Natural killer cell treated with Interleukin-12 subunit alpha and Interleukin-12 subunit beta and Interleukin-15 and Interleukin-18, amount 100 ng/mL, for 72 hours (primary cell): ENCODE measurements around the gene DLG2. TPM values are rescaled to one million over a fixed set of nuclear protein-coding genes. Genes with fewer than 3 reads are reported as not detected.

Source experiments
- ATAC-seq, 2 donors: fragments of 150-1000 bp; cut with Tn5 transposase in 1 of 2; sonication (Bioruptor Pico), chemical (Tn5 transposase) in 1 of 2; 2 replicates each; pipeline ENCODE4 v1.10.0; 2021
- DNase-seq: peaks from one replicate; pipeline ENCODE4 v3.0.0; 2022; ENCODE audit warnings: low spot score
- H3K27ac Mint-ChIP-seq, 2 donors: 1 replicate in 1 of 2; 2 replicates in 1 of 2; pipeline ENCODE4 v1.8.0; 2022; ENCODE audit warnings: mixed read lengths in 2 of 2, mild to moderate bottlenecking in 1 of 2, moderate library complexity in 1 of 2
- H3K27me3 Mint-ChIP-seq, 2 donors: 1 replicate in 1 of 2; 2 replicates in 1 of 2; pipeline ENCODE4 v1.8.0; 2022; ENCODE audit warnings: mixed read lengths in 2 of 2
- H3K36me3 Mint-ChIP-seq: one replicate; pipeline ENCODE4 v1.8.0; 2022; ENCODE audit warnings: mixed read lengths
- H3K4me1 Mint-ChIP-seq, 2 donors: 1 replicate in 1 of 2; 2 replicates in 1 of 2; pipeline ENCODE4 v1.8.0; 2022; ENCODE audit warnings: low read depth in 2 of 2, mixed read lengths in 2 of 2, mild to moderate bottlenecking in 1 of 2
- H3K4me3 Mint-ChIP-seq: one replicate; pipeline ENCODE4 v1.8.0; 2022; ENCODE audit warnings: mixed read lengths
- H3K9me3 Mint-ChIP-seq: 2 replicates; pipeline ENCODE4 v1.8.0; 2022; ENCODE audit warnings: mixed read lengths
- total RNA-seq, 2 donors: library from RNA; stranded (reverse); gene quantifications; one replicate each; pipeline ENCODE4 v1.2.3, GENCODE V29; 2022

DLG2 gene
- total RNA-seq, 2 donors from 2014 or later: 1.1 to 1.7 TPM

GRCh38 chr11:84685976-84686375 lies 941.2 kb downstream of the DLG2 start:
- DNase-seq (no peak), ATAC-seq (no peak)
- Mint-ChIP-seq H3K9me3 (peaks cover 12% of the 10 kb centered on the region), H3K27me3 (no peaks in the 10 kb centered on the region), H3K4me3 (no peak overlapping the region), H3K27ac (no peak overlapping the region), H3K36me3 (no peaks in the 10 kb centered on the region), H3K4me1 (no peaks in the 10 kb centered on the region)

GRCh38 chr11:84685149-84685548 lies 942.0 kb downstream of the DLG2 start:
- no peak for DNase-seq
- no peak overlapping the region for H3K4me3 Mint-ChIP-seq
- no peak for ATAC-seq
- H3K27me3 Mint-ChIP-seq: no peaks in the 10 kb centered on the region
- H3K27ac Mint-ChIP-seq: no peak overlapping the region
- H3K9me3 Mint-ChIP-seq: peaks cover 12% of the 10 kb centered on the region
- H3K4me1 Mint-ChIP-seq: no peaks in the 10 kb centered on the region
- H3K36me3 Mint-ChIP-seq: no peaks in the 10 kb centered on the region

GRCh38 chr11:84681456-84681855 lies 945.7 kb downstream of the DLG2 start:
- no peak for DNase-seq
- H3K4me1 Mint-ChIP-seq: no peaks in the 10 kb centered on the region

GRCh38 chr11:84675396-84676025 lies 951.6 kb downstream of the DLG2 start:
- Mint-ChIP-seq H3K27me3 (no peaks in the 10 kb centered on the region), H3K4me3 (no peak overlapping the region), H3K9me3 (peaks cover 23% of the 10 kb centered on the region), H3K4me1 (no peaks in the 10 kb centered on the region), H3K27ac (no peak overlapping the region), H3K36me3 (peaks cover 5% of the 10 kb centered on the region)
- ATAC-seq: no peak
- no peak for DNase-seq

More at GRCh38 chr11:84681456-84681855, 945.7 kb downstream of the DLG2 start:
- Mint-ChIP-seq H3K27ac (no peak overlapping the region), H3K9me3 (peaks cover 19% of the 10 kb centered on the region), H3K4me3 (no peak overlapping the region), H3K36me3 (no peaks in the 10 kb centered on the region), H3K27me3 (no peaks in the 10 kb centered on the region)
- no peak for ATAC-seq

- Mint-ChIP-seq H3K4me1 (no peaks in the 10 kb centered on the region), H3K36me3 (peaks cover 5% of the 10 kb centered on the region), H3K4me3 (no peak overlapping the region), H3K27ac (no peak overlapping the region), H3K27me3 (no peaks in the 10 kb centered on the region), H3K9me3 (peaks cover 24% of the 10 kb centered on the region)
- no peak for ATAC-seq
- DNase-seq: no peak
These were observed 953.4 kb downstream of the DLG2 start for GRCh38 chr11:84673753-84674152.

- H3K27me3 Mint-ChIP-seq: no peaks in the 10 kb centered on the region
- DNase-seq: no peak
These were observed 955.7 kb downstream of the DLG2 start for GRCh38 chr11:84671325-84671999.

GRCh38 chr11:84663731-84664130 lies 963.4 kb downstream of the DLG2 start:
- H3K27ac Mint-ChIP-seq: no peak overlapping the region
- no peaks in the 10 kb centered on the region for H3K36me3 Mint-ChIP-seq
- DNase-seq: no peak
- H3K4me3 Mint-ChIP-seq: no peak overlapping the region
- H3K9me3 Mint-ChIP-seq: peaks cover 4% of the 10 kb centered on the region
- no peaks in the 10 kb centered on the region for H3K4me1 Mint-ChIP-seq
- no peaks in the 10 kb centered on the region for H3K27me3 Mint-ChIP-seq
- no peak for ATAC-seq

More at GRCh38 chr11:84671325-84671999, 955.7 kb downstream of the DLG2 start:
- H3K27ac Mint-ChIP-seq: no peak overlapping the region
- no peak overlapping the region for H3K4me3 Mint-ChIP-seq
- H3K36me3 Mint-ChIP-seq: peaks cover 5% of the 10 kb centered on the region
- no peak for ATAC-seq
- H3K4me1 Mint-ChIP-seq: no peaks in the 10 kb centered on the region
- H3K9me3 Mint-ChIP-seq: peaks cover 15% of the 10 kb centered on the region

- H3K27ac Mint-ChIP-seq: no peak overlapping the region
- no peak overlapping the region for H3K4me3 Mint-ChIP-seq
- ATAC-seq (no peak), DNase-seq (no peak)
- H3K4me1 Mint-ChIP-seq: no peaks in the 10 kb centered on the region
- H3K27me3 Mint-ChIP-seq: no peaks in the 10 kb centered on the region
- no peaks in the 10 kb centered on the region for H3K36me3 Mint-ChIP-seq
- peaks cover 12% of the 10 kb centered on the region for H3K9me3 Mint-ChIP-seq
These were observed 966.7 kb downstream of the DLG2 start for GRCh38 chr11:84660257-84660977.

GRCh38 chr11:84655712-84656111 lies 971.4 kb downstream of the DLG2 start:
- no peak for DNase-seq
- H3K27ac Mint-ChIP-seq: no peak overlapping the region
- no peaks in the 10 kb centered on the region for H3K4me1 Mint-ChIP-seq
- no peak overlapping the region for H3K4me3 Mint-ChIP-seq
- no peaks in the 10 kb centered on the region for H3K27me3 Mint-ChIP-seq
- ATAC-seq: no peak
- H3K9me3 Mint-ChIP-seq: peaks cover 25% of the 10 kb centered on the region
- peaks cover 4% of the 10 kb centered on the region for H3K36me3 Mint-ChIP-seq

- ATAC-seq (no peak), DNase-seq (no peak)
- peaks cover 4% of the 10 kb centered on the region for H3K36me3 Mint-ChIP-seq
- H3K4me3 Mint-ChIP-seq: no peak overlapping the region
- peaks cover 16% of the 10 kb centered on the region for H3K9me3 Mint-ChIP-seq
- H3K4me1 Mint-ChIP-seq: no peaks in the 10 kb centered on the region
- H3K27me3 Mint-ChIP-seq: no peaks in the 10 kb centered on the region
- H3K27ac Mint-ChIP-seq: no peak overlapping the region
These were observed 978.7 kb downstream of the DLG2 start for GRCh38 chr11:84648471-84648870.

GRCh38 chr11:84645988-84646694 lies 981.0 kb downstream of the DLG2 start:
- Mint-ChIP-seq H3K27ac (no peak overlapping the region), H3K9me3 (peaks cover 6% of the 10 kb centered on the region), H3K36me3 (no peaks in the 10 kb centered on the region), H3K27me3 (no peaks in the 10 kb centered on the region), H3K4me1 (no peaks in the 10 kb centered on the region), H3K4me3 (no peak overlapping the region)
- ATAC-seq: no peak
- no peak for DNase-seq

GRCh38 chr11:84642500-84642899 lies 984.6 kb downstream of the DLG2 start:
- no peak for DNase-seq
- no peak overlapping the region for H3K4me3 Mint-ChIP-seq
- no peak overlapping the region for H3K27ac Mint-ChIP-seq
- no peaks in the 10 kb centered on the region for H3K36me3 Mint-ChIP-seq
- H3K27me3 Mint-ChIP-seq: no peaks in the 10 kb centered on the region
- no peak for ATAC-seq
- no peaks in the 10 kb centered on the region for H3K4me1 Mint-ChIP-seq
- H3K9me3 Mint-ChIP-seq: peaks cover 4% of the 10 kb centered on the region

GRCh38 chr11:84634309-84634708 lies 992.8 kb downstream of the DLG2 start:
- Mint-ChIP-seq H3K9me3 (peaks cover 5% of the 10 kb centered on the region), H3K4me3 (no peak overlapping the region), H3K27me3 (no peaks in the 10 kb centered on the region), H3K36me3 (no peaks in the 10 kb centered on the region), H3K27ac (no peak overlapping the region), H3K4me1 (no peaks in the 10 kb centered on the region)
- DNase-seq (no peak), ATAC-seq (no peak)
